K562 (cell line): ENCODE results near the gene RETREG2. TPM values are rescaled to one million over a fixed set of nuclear protein-coding genes. Genes with fewer than 3 reads are reported as not detected.

Experiments used
- CBX2 ChIP-seq: fragments of 200-600 bp; sonication (generic); IDR thresholded peaks from one replicate; pipeline ENCODE4 v1.6.1; 2012; ENCODE audit warnings: mild to moderate bottlenecking, low read length, inconsistent platforms; ENCODE audit not compliant: insufficient read depth, poor library complexity, severe bottlenecking
- CCNT2 ChIP-seq: IDR thresholded peaks from 2 replicates; pipeline ENCODE4 v1.6.1; 2011; ENCODE audit warnings: borderline replicate concordance, low read depth, mild to moderate bottlenecking, moderate library complexity, mixed read lengths, low read length; ENCODE audit not compliant: insufficient read length; ENCODE audit errors: extremely low read depth
- ESRRA ChIP-seq: fragments of 450-650 bp; IDR thresholded peaks from 2 replicates; pipeline ENCODE4 v1.6.1; 2014; ENCODE audit warnings: low read depth, mild to moderate bottlenecking, moderate library complexity, borderline replicate concordance
- GMEB1 ChIP-seq: fragments of 250-450 bp; sonication (Bioruptor Pico); IDR thresholded peaks from 2 replicates; pipeline ENCODE4 v1.4.0; 2020; ENCODE audit warnings: mild to moderate bottlenecking
- MBD2 ChIP-seq: sonication (generic); IDR thresholded peaks from 2 replicates; pipeline ENCODE4 v1.6.1; 2016; ENCODE audit warnings: low read depth, borderline replicate concordance
- NFXL1 ChIP-seq: fragments of 450-650 bp; formaldehyde crosslinking; IDR thresholded peaks from 2 replicates; pipeline ENCODE4 v1.4.0; 2021; ENCODE audit warnings: mild to moderate bottlenecking
- POLR2AphosphoS5 ChIP-seq: IDR thresholded peaks from 2 replicates; pipeline ENCODE4 v1.6.1; 2011; ENCODE audit warnings: mild to moderate bottlenecking, low read depth, low read length, moderate library complexity; ENCODE audit not compliant: control insufficient read depth, insufficient read depth
- RBM14 ChIP-seq: fragments of 200-400 bp; formaldehyde crosslinking; IDR thresholded peaks from 2 replicates; pipeline ENCODE4 v1.6.1; 2018; ENCODE audit warnings: low read depth, mild to moderate bottlenecking, low read length, moderate library complexity, borderline replicate concordance; ENCODE audit not compliant: insufficient read depth
- SLC30A9 ChIP-seq: fragments of 250-450 bp; sonication (Bioruptor Pico); IDR thresholded peaks from 2 replicates; pipeline ENCODE4 v1.8.0; 2022; ENCODE audit warnings: mild to moderate bottlenecking, moderate library complexity
- SOX6 ChIP-seq: fragments of 450-650 bp; IDR thresholded peaks from 2 replicates; pipeline ENCODE4 v1.6.1; 2014; ENCODE audit warnings: mild to moderate bottlenecking
- SREBF1 ChIP-seq: fragments of 150-350 bp; IDR thresholded peaks from 2 replicates; pipeline ENCODE4 v1.6.1; 2014; ENCODE audit warnings: antibody characterized with exemption, low read depth, low read length, borderline replicate concordance
- TAF9B ChIP-seq: fragments of 450-650 bp; IDR thresholded peaks from 2 replicates; pipeline ENCODE4 v1.6.1; 2018; ENCODE audit warnings: mild to moderate bottlenecking; ENCODE audit not compliant: partially characterized antibody
- polyA plus RNA-seq, 8 experiments: library from polyadenylated mRNA; depleted of rRNA in 4 of 8; stranded (reverse) in 5 of 8; unstranded in 3 of 8; fragments of >200 nt; fragmentation: Nextera tagmentation in 2 of 8; fragmentation: Illumina TruSeq in 1 of 8; extraction: Ambion mirVana in 2 of 8; extraction: Trizol in 1 of 8; gene quantifications; 2 replicates each; pipeline versions ENCODE4 v1.2.1 to v1.2.3, GENCODE V29; 2011 to 2014; ENCODE audit warnings: inconsistent platforms in 1 of 8, missing spikeins in 1 of 8
- total RNA-seq, 7 experiments: library from RNA; depleted of rRNA in 6 of 7; stranded (reverse); fragments of >200 nt in 6 of 7; fragmentation: Illumina TruSeq in 2 of 7; extraction: Trizol in 2 of 7; gene quantifications; 2 replicates each; pipeline versions ENCODE4 v1.2.1 to v1.2.3, GENCODE V29; 2011 to 2021; ENCODE audit warnings: low replicate concordance in 1 of 7
- TF ChIP-seq, protein P1 (sequence below): fragments of 450-650 bp; IDR thresholded peaks from 2 replicates; pipeline ENCODE4 v1.7.0; 2016; ENCODE audit warnings: borderline replicate concordance

Gene RETREG2
- total and polyA plus RNA-seq, 9 of the 15 experiments (the other 6 are each of a cell fraction or from before 2014, with no cell fraction given): 4.9 to 40.1 (median 19.2) TPM

DNA sequence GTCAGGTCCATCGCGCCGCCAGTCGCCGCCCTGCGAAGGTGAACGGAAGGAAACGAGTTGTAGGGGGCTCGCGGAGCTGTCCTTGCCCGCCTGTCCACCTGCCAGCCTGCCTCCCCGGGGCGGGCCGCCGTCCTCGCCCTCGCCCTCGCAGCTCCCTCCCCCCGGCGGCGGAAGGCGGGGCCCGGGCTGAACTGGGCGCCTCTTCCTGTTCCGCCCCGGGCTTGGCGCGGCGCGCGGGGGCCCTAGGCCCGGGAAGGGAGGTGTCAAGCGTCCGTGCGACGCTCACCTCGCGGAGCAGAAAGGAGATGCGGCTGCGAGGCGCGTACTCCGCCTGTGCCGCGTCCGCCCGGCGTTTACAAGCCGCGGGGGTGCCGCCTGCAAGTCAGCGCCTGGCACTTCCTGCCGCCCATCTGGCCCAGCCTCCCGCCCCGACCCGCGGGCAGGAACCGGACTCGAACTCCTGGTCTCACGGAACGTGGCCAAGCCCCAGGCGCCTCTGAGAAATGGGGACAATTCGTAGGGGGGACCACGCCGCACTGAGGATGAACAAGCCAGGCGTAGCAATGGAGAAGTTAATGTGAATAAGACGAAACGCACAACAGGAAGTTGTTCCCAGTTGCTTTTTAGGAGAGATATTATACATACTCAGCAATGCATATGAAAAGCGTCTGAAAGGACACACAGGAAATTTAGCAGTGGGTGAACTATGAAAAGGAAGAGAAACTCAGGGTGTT lies 1.1 kb upstream of the RETREG2 start, which contains the start of gene CNPPD1 (continued):
- no peak for TF ChIP-seq SLC30A9
- TF ChIP-seq, protein P1, sequence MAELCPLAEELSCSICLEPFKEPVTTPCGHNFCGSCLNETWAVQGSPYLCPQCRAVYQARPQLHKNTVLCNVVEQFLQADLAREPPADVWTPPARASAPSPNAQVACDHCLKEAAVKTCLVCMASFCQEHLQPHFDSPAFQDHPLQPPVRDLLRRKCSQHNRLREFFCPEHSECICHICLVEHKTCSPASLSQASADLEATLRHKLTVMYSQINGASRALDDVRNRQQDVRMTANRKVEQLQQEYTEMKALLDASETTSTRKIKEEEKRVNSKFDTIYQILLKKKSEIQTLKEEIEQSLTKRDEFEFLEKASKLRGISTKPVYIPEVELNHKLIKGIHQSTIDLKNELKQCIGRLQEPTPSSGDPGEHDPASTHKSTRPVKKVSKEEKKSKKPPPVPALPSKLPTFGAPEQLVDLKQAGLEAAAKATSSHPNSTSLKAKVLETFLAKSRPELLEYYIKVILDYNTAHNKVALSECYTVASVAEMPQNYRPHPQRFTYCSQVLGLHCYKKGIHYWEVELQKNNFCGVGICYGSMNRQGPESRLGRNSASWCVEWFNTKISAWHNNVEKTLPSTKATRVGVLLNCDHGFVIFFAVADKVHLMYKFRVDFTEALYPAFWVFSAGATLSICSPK: no peak
- TF ChIP-seq TAF9B: no peak
- TF ChIP-seq CBX2: no peak
- peak; percentile 86 for TF ChIP-seq CCNT2
- peak; percentile 45; the same call in 1 of the 2 replicates for TF ChIP-seq SOX6
- TF ChIP-seq MBD2: 0 out of 2 replicates have a peak, but pooled peaks have one; percentile 57
- TF ChIP-seq ESRRA: peak; percentile 44; the same call in 1 of the 2 replicates
- no peak for TF ChIP-seq RBM14
- peak; percentile 58 for TF ChIP-seq POLR2AphosphoS5
- TF ChIP-seq GMEB1 (CRISPR knock-in tag): peak; percentile 70; the same call in 1 of the 2 replicates
- TF ChIP-seq SREBF1: no peak
- TF ChIP-seq NFXL1 (CRISPR knock-in tag): no peak
